ENCODE measurements around the gene PRKCH. TPM values are rescaled to one million over a fixed set of nuclear protein-coding genes. Genes with fewer than 3 reads are reported as not detected.

PRKCH gene
- total RNA-seq, 1 experiment from 2014 or later, result 5.2 TPM

DNA sequence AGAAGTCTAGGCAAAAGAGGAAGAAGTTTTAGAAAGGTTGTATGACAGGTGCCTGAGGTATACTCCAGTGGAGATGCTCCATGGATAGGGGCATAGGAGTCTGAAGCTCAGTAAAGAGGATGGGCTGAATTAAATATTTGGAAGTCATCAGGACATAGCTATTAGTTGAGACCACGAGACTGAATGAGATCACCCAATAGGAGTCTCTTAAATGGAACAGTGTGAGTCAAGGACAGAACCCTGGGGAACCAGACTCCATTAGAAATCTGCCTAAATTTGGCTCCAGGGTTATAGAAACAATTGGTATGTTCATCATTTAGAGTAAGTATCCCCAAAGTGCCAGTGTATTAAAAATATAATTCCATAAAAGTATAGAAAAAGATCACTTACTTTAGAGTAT lies 172.6 kb downstream of the PRKCH start:
- H4K91ac ChIP-seq (ENCODE audit: insufficient read length, low read depth, low read length), result no peak overlapping the region
- H2AK5ac ChIP-seq (ENCODE audit: insufficient read length, low read length), result no peak overlapping the region
- H2AFZ ChIP-seq (ENCODE audit: low read length), result no peak overlapping the region
- H3K27ac Mint-ChIP-seq, result no peak overlapping the region
- H3K14ac ChIP-seq (ENCODE audit: insufficient read depth, low read length), result no peak overlapping the region
- H3K18ac ChIP-seq (ENCODE audit: insufficient read length, low read depth, low read length), result no peak overlapping the region
- H3K4me1 Mint-ChIP-seq, result peaks cover 12 to 15% of the 10 kb centered on the region in 2 experiments
- no CpG with 5 or more reads among the region's 1 CpG for WGBS (ENCODE audit: extremely low coverage, insufficient read length, low lambda C conversion rate)
- no peaks in the 10 kb centered on the region for H3K79me1 ChIP-seq (ENCODE audit: insufficient read depth, low read depth, low read length, poor library complexity, severe bottlenecking)
- H3K9me3 Mint-ChIP-seq, result no peaks in the 10 kb centered on the region
- H4K20me1 ChIP-seq (ENCODE audit: control insufficient read depth, insufficient read depth, insufficient read length), result no peaks in the 10 kb centered on the region
- H3K36me3 Mint-ChIP-seq (ENCODE audit: insufficient read depth in 1 of 3, low read depth in 3 of 3), result no peaks in the 10 kb centered on the region
- no peaks in the 10 kb centered on the region for H3K27me3 Mint-ChIP-seq (ENCODE audit: low read depth)
- no peak overlapping the region for H2BK15ac ChIP-seq (ENCODE audit: low read depth, low read length)
- no peak for DNase-seq
- H3K9ac ChIP-seq (ENCODE audit: extremely low read depth, insufficient read length, low read length), result no peak overlapping the region
- H2BK20ac ChIP-seq (ENCODE audit: low read depth, low read length, poor library complexity, severe bottlenecking), result peak overlapping the region; percentile 61
- no peaks in the 10 kb centered on the region for H3K79me2 ChIP-seq (ENCODE audit: insufficient read depth, low read length)
- H3K4me3 Mint-ChIP-seq, result no peak overlapping the region
- H3K27ac ChIP-seq (ENCODE audit: insufficient read length, low read depth, low read length), result no peak overlapping the region
- peaks cover 9% of the 10 kb centered on the region; the same call in 1 of the 2 replicates for H3K4me1 ChIP-seq (ENCODE audit: insufficient read depth, low read length)
- H4K8ac ChIP-seq (replicated peaks; ENCODE audit: insufficient read length, low read depth, low read length), result no peak overlapping the region
- TF ChIP-seq CTCF (conservative IDR thresholded peaks at IDR 0.05), result no peak
- no peak overlapping the region for H2BK5ac ChIP-seq (ENCODE audit: insufficient read length, low read length)
- no peak overlapping the region for H3T11ph ChIP-seq (ENCODE audit: low read length)
- H4K5ac ChIP-seq (ENCODE audit: insufficient read length, low read depth, low read length), result no peak overlapping the region
- no peak overlapping the region for H3K4me2 ChIP-seq (ENCODE audit: insufficient read depth, insufficient read length, low read length)
- no peaks in the 10 kb centered on the region for H3K9me3 ChIP-seq (ENCODE audit: control insufficient read depth, low read depth, low read length)
- H3K56ac ChIP-seq (ENCODE audit: insufficient read length, low read depth, low read length), result no peak overlapping the region
- H2BK120ac ChIP-seq (ENCODE audit: low read depth, low read length, poor library complexity, severe bottlenecking), result no peak overlapping the region
- no peaks in the 10 kb centered on the region for H3K23me2 ChIP-seq (ENCODE audit: insufficient read length, low read depth, low read length, poor library complexity, severe bottlenecking)
- H3K4ac ChIP-seq (ENCODE audit: low read depth, low read length), result no peak overlapping the region
- H3K27me3 ChIP-seq (ENCODE audit: insufficient read depth, low read length), result no peaks in the 10 kb centered on the region
- no peak overlapping the region for H2BK12ac ChIP-seq (ENCODE audit: insufficient read length, low read depth, low read length)
- no peak overlapping the region for H3K23ac ChIP-seq (ENCODE audit: insufficient read length, low read depth, low read length)
